Right lobe of liver (tissue), 6 donors: ENCODE results near the gene CRX. TPM values are rescaled to one million over a fixed set of nuclear protein-coding genes. Genes with fewer than 3 reads are reported as not detected.
"Not testable (repeated sequence)": the region's sequence is repeated elsewhere in the genome, so short reads cannot be mapped to it uniquely, and the experiment has no call there.

Experiments
- ATAC-seq, 4 donors: fragments of 200-7000 bp; cut with Tn5 transposase; one replicate each; pipeline ENCODE4 v1.9.1; 2020; ENCODE audit warnings: mild to moderate bottlenecking in 4 of 4, moderate library complexity in 4 of 4
- DNase-seq, 3 donors: peaks; one replicate each; pipeline ENCODE4 v3.0.0-alpha.2; 2020
- H3K27ac ChIP-seq, 3 donors: fragments of 200-600 bp; one replicate each; pipeline ENCODE4 v1.8.0; 2022
- H3K27me3 ChIP-seq, 2 donors: fragments of 200-600 bp; one replicate each; pipeline ENCODE4 v1.8.0; 2022
- H3K36me3 ChIP-seq, 4 donors: fragments of 200-600 bp; sonication (generic) in 1 of 4; one replicate each; pipeline versions ENCODE4 v1.5.1 to v1.8.0; 2017 to 2022; ENCODE audit warnings: control low read depth in 1 of 4
- H3K4me1 ChIP-seq, 4 donors: fragments of 200-600 bp; sonication (generic) in 1 of 4; one replicate each; pipeline versions ENCODE4 v1.5.1 to v1.8.0; 2017 to 2022; ENCODE audit warnings: control low read depth in 1 of 4
- H3K4me3 ChIP-seq, 3 donors: fragments of 200-600 bp; one replicate each; pipeline ENCODE4 v1.8.0; 2022
- H3K9me3 ChIP-seq, 4 donors: fragments of 200-600 bp; sonication (generic) in 1 of 4; one replicate each; pipeline versions ENCODE4 v1.5.1 to v1.8.0; 2017 to 2022; ENCODE audit warnings: control low read depth in 1 of 4
- CTCF ChIP-seq, 4 donors: fragments of 200-600 bp in 3 of 4; fragments of 450-650 bp in 1 of 4; IDR thresholded peaks; one replicate each; pipeline versions ENCODE4 v1.5.1 to v1.8.0; 2016 to 2022; ENCODE audit warnings: antibody characterized with exemption in 4 of 4, mild to moderate bottlenecking in 2 of 4
- POLR2A ChIP-seq: fragments of 450-650 bp; IDR thresholded peaks from one replicate; pipeline ENCODE4 v1.6.1; 2017; ENCODE audit warnings: antibody characterized with exemption, mild to moderate bottlenecking
- WGBS: methylation state at CpG from one replicate; pipeline ENCODE4 v1.1.6; 2018; ENCODE audit warnings: low coverage, low lambda C conversion rate; ENCODE audit not compliant: insufficient coverage; ENCODE audit errors: missing lambda C conversion rate; 5-methylcytosine and 5-hydroxymethylcytosine counted together
- intact Hi-C, 2 donors: fragments of 100-400 bp; cut with DNase I; formaldehyde crosslinking; loops; one replicate each; pipeline versions ENCODE4 v1.11.2 to v1.14.1; 2022
- total RNA-seq, 6 experiments: library from RNA; depleted of rRNA in 2 of 6; stranded (reverse); fragments of >200 nt in 2 of 6; fragmentation: NEBNext Ultra II Directional in 3 of 6; extraction: Animal tissue kit (Norgen Biotek cat#: 25700) in 3 of 6; gene quantifications; one replicate each; pipeline versions ENCODE4 v1.1.0 to v1.2.4, GENCODE V29; 2016 to 2023
- donor health status: DM: no; HTN: yes; CAD: no.
- donor health status: DM: no; HTN: no; CAD: no.
- donor health status: DM: no; HTN: no; CAD: no.
- donor health status: DM: no; HTN: yes; CAD: no.
- donor health status: DM: no; HTN: yes; CAD: no.

Gene CRX
- total RNA-seq, 6 experiments from 2014 or later, result not detected

- 80% methylated on average over 4 of the region's 4 CpGs for WGBS
- TF ChIP-seq CTCF (IDR thresholded peaks at IDR 0.05) (no peak), POLR2A (peak; percentile 16)
- H3K9me3 ChIP-seq, result no peaks in the 10 kb centered on the region
- ATAC-seq, result no peak
- H3K36me3 ChIP-seq, result peaks cover 0 to 99% (median 49%) of the 10 kb centered on the region in 4 donors
- no peak overlapping the region for H3K4me3 ChIP-seq
- peaks cover 0 to 19% (median 0%) of the 10 kb centered on the region in 4 donors for H3K4me1 ChIP-seq
- no peaks in the 10 kb centered on the region for H3K27me3 ChIP-seq
- no peak for DNase-seq
- peak overlapping the region in 1 of 3 donors; percentile 40 for H3K27ac ChIP-seq
- intact Hi-C loops, result no loop called here
Measured at GRCh38 chr19:47878906-47879305, 57.2 kb downstream of the CRX start.

DNA sequence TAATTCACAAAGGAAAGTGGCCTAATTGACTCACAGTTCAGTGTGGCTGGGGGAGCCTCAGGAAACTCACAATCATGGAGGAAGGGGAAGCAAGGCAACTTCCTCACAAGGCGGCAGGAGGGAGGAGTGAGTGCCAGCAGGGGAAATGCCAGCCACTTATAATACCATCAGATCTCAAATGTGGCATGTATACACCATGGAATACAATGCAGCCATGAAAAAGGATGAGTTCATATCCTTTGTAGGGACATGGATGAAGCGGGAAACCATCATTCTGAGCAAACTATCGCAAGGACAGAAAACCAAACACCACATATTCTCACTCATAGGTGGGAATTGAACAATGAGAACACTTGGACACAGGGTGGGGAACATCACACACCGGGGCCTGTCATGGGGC lies 57.6 kb downstream of the CRX start:
- Histone ChIP-seq H3K4me1 (peaks cover 0 to 19% (median 0%) of the 10 kb centered on the region in 4 donors), H3K27ac (peak overlapping the region in 1 of 3 donors; percentile 40), H3K36me3 (peaks cover 0 to 97% (median 45%) of the 10 kb centered on the region in 4 donors)
- H3K27me3 ChIP-seq, H3K4me3 ChIP-seq, DNase-seq, intact Hi-C loops, H3K9me3 ChIP-seq, ATAC-seq: not testable (repeated sequence)
- WGBS, result 72% methylated on average over 3 of the region's 4 CpGs

DNA sequence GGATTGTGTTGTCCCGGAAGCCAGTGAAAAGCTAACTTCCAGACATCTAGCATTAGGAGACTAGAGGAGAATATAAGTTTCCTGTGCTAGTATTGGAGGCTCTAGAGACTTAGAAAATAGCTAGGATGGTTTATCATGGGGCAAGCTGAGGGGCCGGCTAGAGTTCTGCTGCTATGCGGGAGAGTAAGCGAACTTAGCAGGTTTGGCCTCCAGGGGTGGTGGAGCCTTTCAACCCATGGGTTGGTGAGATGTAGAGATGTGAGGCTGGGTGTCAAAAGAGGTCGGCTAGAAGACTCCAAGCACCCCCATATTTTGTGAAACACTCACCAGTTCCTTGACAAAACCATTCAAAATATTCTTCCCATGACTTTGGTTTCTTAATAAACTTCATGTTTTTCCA lies 60.0 kb downstream of the CRX start:
- intact Hi-C loops, result no loop called here
- ATAC-seq (no peak), DNase-seq (peak in 1 of 3 donors; percentile 53)
- peaks cover 0 to 86% (median 31%) of the 10 kb centered on the region in 4 donors for H3K36me3 ChIP-seq
- WGBS, result 59% methylated on average over 2 of the region's 5 CpGs
- peak overlapping the region in 2 of 3 donors; percentile 85 to 86 for H3K4me3 ChIP-seq
- peaks cover 0 to 22% (median 0%) of the 10 kb centered on the region in 4 donors for H3K4me1 ChIP-seq
- TF ChIP-seq POLR2A (no peak), CTCF (IDR thresholded peaks at IDR 0.05) (no peak)
- H3K27me3 ChIP-seq, result no peaks in the 10 kb centered on the region
- H3K27ac ChIP-seq, result peak overlapping the region in 1 of 3 donors; percentile 99
- H3K9me3 ChIP-seq, result no peaks in the 10 kb centered on the region

- WGBS, result 83% methylated on average over 1 of the region's 3 CpGs
- peak in 1 of 3 donors; percentile 63 for DNase-seq
- Histone ChIP-seq H3K9me3 (no peaks in the 10 kb centered on the region), H3K4me3 (peak overlapping the region in 2 of 3 donors; percentile 85 to 86), H3K27me3 (no peaks in the 10 kb centered on the region), H3K4me1 (peaks cover 0 to 24% (median 0%) of the 10 kb centered on the region in 4 donors), H3K36me3 (peaks cover 0 to 75% (median 26%) of the 10 kb centered on the region in 4 donors), H3K27ac (peak overlapping the region in 2 of 3 donors; percentile 93 to 99)
- no peak for TF ChIP-seq POLR2A
- no peak for TF ChIP-seq CTCF (IDR thresholded peaks at IDR 0.05)
- ATAC-seq, result peak; percentile 2 to 15 (median 8)
- intact Hi-C loops, result no loop called here
Measured at GRCh38 chr19:47882890-47883289, 61.2 kb downstream of the CRX start.

DNA sequence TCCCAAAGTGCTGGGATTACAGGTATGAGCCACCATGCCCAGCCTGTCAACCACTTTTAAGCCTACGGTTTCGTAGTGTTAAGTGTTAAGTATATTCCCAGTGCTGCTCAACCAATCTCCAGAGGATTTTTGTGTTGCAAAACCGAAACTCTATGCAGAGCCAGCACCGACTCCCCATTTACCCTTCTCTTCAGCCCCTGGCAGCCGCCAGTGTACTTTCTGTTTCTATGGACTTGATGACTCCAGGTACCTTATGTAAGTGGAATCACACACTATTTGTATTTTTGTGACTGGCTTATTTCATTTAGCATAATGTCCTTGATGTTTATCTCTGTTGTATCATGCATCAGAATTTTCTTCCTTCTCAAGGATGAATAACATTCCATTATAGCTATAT lies 63.3 kb downstream of the CRX start:
- DNase-seq (peak in 1 of 3 donors; percentile 48), ATAC-seq (peak in 2 of 4 donors; percentile 22 to 69)
- WGBS, result 10% methylated on average over 5 of the region's 5 CpGs
- TF ChIP-seq CTCF (IDR thresholded peaks at IDR 0.05) (no peak), POLR2A (peak; percentile 36)
- H3K27ac ChIP-seq, result peak overlapping the region; percentile 51 to 99 (median 93)
- peaks cover 0 to 54% (median 19%) of the 10 kb centered on the region in 4 donors for H3K36me3 ChIP-seq
- H3K4me3 ChIP-seq, result peak overlapping the region; percentile 36 to 86 (median 85)
- intact Hi-C loops, result no loop called here
- no peaks in the 10 kb centered on the region for H3K9me3 ChIP-seq
- no peaks in the 10 kb centered on the region for H3K27me3 ChIP-seq
- H3K4me1 ChIP-seq, result peaks cover 0 to 32% (median 0%) of the 10 kb centered on the region in 4 donors
